Mucosa of rectum (tissue), 2 donors: ENCODE measurements around the gene KRTAP1-1.
"Not testable (repeated sequence)": the region's sequence is repeated elsewhere in the genome, so short reads cannot be mapped to it uniquely, and the experiment has no call there.

Experiments
- H3K27ac ChIP-seq, 2 donors: one replicate each; pipeline ENCODE4 v1.7.0; 2013; ENCODE audit warnings: inconsistent platforms in 2 of 2, low read depth in 2 of 2, low read length in 2 of 2
- H3K27me3 ChIP-seq, 2 donors: one replicate each; pipeline ENCODE4 v1.7.0; 2013; ENCODE audit warnings: low read length in 2 of 2; ENCODE audit not compliant: control insufficient read depth in 2 of 2, insufficient read depth in 2 of 2
- H3K36me3 ChIP-seq, 2 donors: one replicate each; pipeline ENCODE4 v1.7.0; 2013; ENCODE audit warnings: low read length in 2 of 2; ENCODE audit not compliant: control insufficient read depth in 2 of 2, insufficient read depth in 2 of 2
- H3K4me1 ChIP-seq, 2 donors: one replicate each; pipeline ENCODE4 v1.7.0; 2013; ENCODE audit warnings: low read length in 2 of 2, mild to moderate bottlenecking in 1 of 2; ENCODE audit not compliant: control insufficient read depth in 2 of 2, insufficient read depth in 2 of 2
- H3K4me3 ChIP-seq, 2 donors: one replicate each; pipeline ENCODE4 v1.7.0; 2013; ENCODE audit warnings: low read length in 2 of 2
- H3K9ac ChIP-seq, 2 donors: one replicate each; pipeline ENCODE4 v1.7.0; 2013; ENCODE audit warnings: low read length in 2 of 2, low read depth in 1 of 2, mild to moderate bottlenecking in 1 of 2
- H3K9me3 ChIP-seq, 2 donors: one replicate each; pipeline ENCODE4 v1.7.0; 2013; ENCODE audit warnings: low read length in 2 of 2; ENCODE audit not compliant: control insufficient read depth in 2 of 2
- donor health status: healthy.
- donor health status: Normal muscosa, but diverticular disease.

The KRTAP1-1 gene

GRCh38 chr17:41067281-41067680 lies 26.0 kb upstream of the KRTAP1-1 start:
- no peaks in the 10 kb centered on the region for H3K4me1 ChIP-seq
- no peaks in the 10 kb centered on the region for H3K9me3 ChIP-seq
- H3K36me3 ChIP-seq: no peaks in the 10 kb centered on the region
- H3K4me3 ChIP-seq: no peak overlapping the region
- H3K27ac ChIP-seq: no peak overlapping the region
- no peaks in the 10 kb centered on the region for H3K27me3 ChIP-seq
- H3K9ac ChIP-seq: no peak overlapping the region

GRCh38 chr17:41065829-41066624 lies 24.8 kb upstream of the KRTAP1-1 start, which contains the start of gene KRTAP2-4:
Gene KRTAP2-4, minus strand, starts transcription at chr17:41065879. Its CDS starts 34 bp downstream, at chr17:41065845.
- no peaks in the 10 kb centered on the region for H3K9me3 ChIP-seq
- H3K4me3 ChIP-seq: no peak within 1 kb of the TSS
- no peaks in the 10 kb centered on the region for H3K4me1 ChIP-seq
- no peak within 1 kb of the TSS for H3K27ac ChIP-seq
- H3K36me3 ChIP-seq: no peaks in the 10 kb centered on the region
- no peak within 1 kb of the TSS for H3K9ac ChIP-seq
- peaks cover 0 to 2% of the 10 kb centered on the region in 2 donors for H3K27me3 ChIP-seq

GRCh38 chr17:41065016-41065689 lies 23.9 kb upstream of the KRTAP1-1 start:
- not testable (repeated sequence) for H3K27ac ChIP-seq, H3K27me3 ChIP-seq, H3K4me1 ChIP-seq, H3K4me3 ChIP-seq, H3K9me3 ChIP-seq, H3K36me3 ChIP-seq, H3K9ac ChIP-seq

GRCh38 chr17:41064301-41064700 lies 23.1 kb upstream of the KRTAP1-1 start:
- no peaks in the 10 kb centered on the region for H3K4me1 ChIP-seq

GRCh38 chr17:41063449-41063848 lies 22.2 kb upstream of the KRTAP1-1 start:
- no peaks in the 10 kb centered on the region for H3K9me3 ChIP-seq
- no peak overlapping the region for H3K9ac ChIP-seq
- H3K4me3 ChIP-seq: no peak overlapping the region
- H3K4me1 ChIP-seq: no peaks in the 10 kb centered on the region
- H3K36me3 ChIP-seq: no peaks in the 10 kb centered on the region
- peaks cover 4 to 5% of the 10 kb centered on the region in 2 donors for H3K27me3 ChIP-seq
- H3K27ac ChIP-seq: no peak overlapping the region

More at GRCh38 chr17:41064301-41064700, 23.1 kb upstream of the KRTAP1-1 start:
- Histone ChIP-seq H3K27ac (no peak overlapping the region), H3K4me3 (no peak overlapping the region), H3K27me3 (peaks cover 2 to 4% of the 10 kb centered on the region in 2 donors), H3K9me3 (no peaks in the 10 kb centered on the region), H3K36me3 (no peaks in the 10 kb centered on the region), H3K9ac (no peak overlapping the region)

GRCh38 chr17:41061964-41062363 lies 20.7 kb upstream of the KRTAP1-1 start:
- Histone ChIP-seq H3K27ac (no peak overlapping the region), H3K9me3 (peaks cover 0 to 3% of the 10 kb centered on the region in 2 donors), H3K36me3 (no peaks in the 10 kb centered on the region), H3K4me3 (no peak overlapping the region), H3K9ac (no peak overlapping the region), H3K27me3 (peaks cover 4 to 7% of the 10 kb centered on the region in 2 donors), H3K4me1 (no peaks in the 10 kb centered on the region)

GRCh38 chr17:41060052-41060604 lies 18.9 kb upstream of the KRTAP1-1 start, which contains the start of gene KRTAP2-3:
Gene KRTAP2-3, minus strand, starts transcription at chr17:41060114. Its CDS starts 64 bp downstream, at chr17:41060050.
- Histone ChIP-seq H3K4me3 (no peak within 1 kb of the TSS), H3K4me1 (no peaks in the 10 kb centered on the region), H3K36me3 (no peaks in the 10 kb centered on the region), H3K9me3 (peaks cover 0 to 3% of the 10 kb centered on the region in 2 donors), H3K27ac (no peak within 1 kb of the TSS), H3K27me3 (peaks cover 4 to 7% of the 10 kb centered on the region in 2 donors), H3K9ac (no peak within 1 kb of the TSS)

- not testable (repeated sequence) for H3K27ac ChIP-seq, H3K9me3 ChIP-seq, H3K4me3 ChIP-seq, H3K4me1 ChIP-seq, H3K36me3 ChIP-seq, H3K9ac ChIP-seq, H3K27me3 ChIP-seq
Measured at GRCh38 chr17:41059276-41060051, 18.2 kb upstream of the KRTAP1-1 start.

- Histone ChIP-seq H3K36me3 (no peaks in the 10 kb centered on the region), H3K27me3 (peaks cover 6 to 7% of the 10 kb centered on the region in 2 donors), H3K27ac (no peak overlapping the region), H3K9me3 (peaks cover 0 to 3% of the 10 kb centered on the region in 2 donors), H3K9ac (no peak overlapping the region), H3K4me1 (no peaks in the 10 kb centered on the region), H3K4me3 (no peak overlapping the region)
Measured at GRCh38 chr17:41058741-41059140, 17.5 kb upstream of the KRTAP1-1 start.
